Measurements from ENCODE around the gene CCDC8. TPM values are rescaled to one million over a fixed set of nuclear protein-coding genes. Genes with fewer than 3 reads are reported as not detected.
"Not testable (repeated sequence)": the region's sequence is repeated elsewhere in the genome, so short reads cannot be mapped to it uniquely, and the experiment has no call there.

The CCDC8 gene
- total RNA-seq, 1 experiment from 2014 or later: not detected

GRCh38 chr19:46406976-46407375, 6.4 kb downstream of the CCDC8 start:
- BruUV-seq (replicated peaks): no TSS peak
- ChIA-PET CTCF (interaction anchor here (3.8 kb wide), 1 partner anchor 12 kb away, joined by 18 read pairs; no protein-coding TSS in a partner anchor), POLR2A (interaction anchor here (0.6 to 1.5 kb wide), 2 partner anchors 12 to 76 kb away, joined by 3 read pairs; no protein-coding TSS in a partner anchor)
- H3K27ac Mint-ChIP-seq (ENCODE audit: low read depth, unreplicated experiment): no peak overlapping the region
- H3K27me3 Mint-ChIP-seq (ENCODE audit: insufficient read depth, unreplicated experiment): no peaks in the 10 kb centered on the region
- peaks cover 5% of the 10 kb centered on the region for H3K4me1 Mint-ChIP-seq (ENCODE audit: insufficient read depth, unreplicated experiment)
- TF ChIP-seq, protein P1, sequence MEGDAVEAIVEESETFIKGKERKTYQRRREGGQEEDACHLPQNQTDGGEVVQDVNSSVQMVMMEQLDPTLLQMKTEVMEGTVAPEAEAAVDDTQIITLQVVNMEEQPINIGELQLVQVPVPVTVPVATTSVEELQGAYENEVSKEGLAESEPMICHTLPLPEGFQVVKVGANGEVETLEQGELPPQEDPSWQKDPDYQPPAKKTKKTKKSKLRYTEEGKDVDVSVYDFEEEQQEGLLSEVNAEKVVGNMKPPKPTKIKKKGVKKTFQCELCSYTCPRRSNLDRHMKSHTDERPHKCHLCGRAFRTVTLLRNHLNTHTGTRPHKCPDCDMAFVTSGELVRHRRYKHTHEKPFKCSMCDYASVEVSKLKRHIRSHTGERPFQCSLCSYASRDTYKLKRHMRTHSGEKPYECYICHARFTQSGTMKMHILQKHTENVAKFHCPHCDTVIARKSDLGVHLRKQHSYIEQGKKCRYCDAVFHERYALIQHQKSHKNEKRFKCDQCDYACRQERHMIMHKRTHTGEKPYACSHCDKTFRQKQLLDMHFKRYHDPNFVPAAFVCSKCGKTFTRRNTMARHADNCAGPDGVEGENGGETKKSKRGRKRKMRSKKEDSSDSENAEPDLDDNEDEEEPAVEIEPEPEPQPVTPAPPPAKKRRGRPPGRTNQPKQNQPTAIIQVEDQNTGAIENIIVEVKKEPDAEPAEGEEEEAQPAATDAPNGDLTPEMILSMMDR (IDR thresholded peaks at IDR 0.05; ENCODE audit: unreplicated experiment): no peak
- H3K9me3 Mint-ChIP-seq (ENCODE audit: unreplicated experiment): no peaks in the 10 kb centered on the region
- DNase-seq (ENCODE audit: unreplicated experiment): no peak
- intact Hi-C loops (cut with micrococcal nuclease): no loop called here
- H3K4me3 Mint-ChIP-seq (ENCODE audit: unreplicated experiment): no peak overlapping the region
- H3K36me3 Mint-ChIP-seq (ENCODE audit: insufficient read depth, unreplicated experiment): no peaks in the 10 kb centered on the region

GRCh38 chr19:46404753-46405468, 8.5 kb downstream of the CCDC8 start:
- ChIA-PET CTCF (interaction anchor here (0.6 to 3.8 kb wide), 4 partner anchors 10 to 95 kb away, joined by 3 to 18 read pairs (median 4); no protein-coding TSS in a partner anchor), POLR2A (no interaction called here)
- TF ChIP-seq, protein P1 (IDR thresholded peaks at IDR 0.05; ENCODE audit: unreplicated experiment): no peak
- Mint-ChIP-seq H3K4me3 (ENCODE audit: unreplicated experiment) (no peak overlapping the region), H3K27me3 (ENCODE audit: insufficient read depth, unreplicated experiment) (no peaks in the 10 kb centered on the region), H3K9me3 (ENCODE audit: unreplicated experiment) (no peaks in the 10 kb centered on the region), H3K36me3 (ENCODE audit: insufficient read depth, unreplicated experiment) (no peaks in the 10 kb centered on the region), H3K4me1 (ENCODE audit: insufficient read depth, unreplicated experiment) (peaks cover 5% of the 10 kb centered on the region), H3K27ac (ENCODE audit: low read depth, unreplicated experiment) (no peak overlapping the region)
- intact Hi-C loops (cut with micrococcal nuclease): no loop called here
- no peak for DNase-seq (ENCODE audit: unreplicated experiment)
- BruUV-seq (replicated peaks): no TSS peak

DNA sequence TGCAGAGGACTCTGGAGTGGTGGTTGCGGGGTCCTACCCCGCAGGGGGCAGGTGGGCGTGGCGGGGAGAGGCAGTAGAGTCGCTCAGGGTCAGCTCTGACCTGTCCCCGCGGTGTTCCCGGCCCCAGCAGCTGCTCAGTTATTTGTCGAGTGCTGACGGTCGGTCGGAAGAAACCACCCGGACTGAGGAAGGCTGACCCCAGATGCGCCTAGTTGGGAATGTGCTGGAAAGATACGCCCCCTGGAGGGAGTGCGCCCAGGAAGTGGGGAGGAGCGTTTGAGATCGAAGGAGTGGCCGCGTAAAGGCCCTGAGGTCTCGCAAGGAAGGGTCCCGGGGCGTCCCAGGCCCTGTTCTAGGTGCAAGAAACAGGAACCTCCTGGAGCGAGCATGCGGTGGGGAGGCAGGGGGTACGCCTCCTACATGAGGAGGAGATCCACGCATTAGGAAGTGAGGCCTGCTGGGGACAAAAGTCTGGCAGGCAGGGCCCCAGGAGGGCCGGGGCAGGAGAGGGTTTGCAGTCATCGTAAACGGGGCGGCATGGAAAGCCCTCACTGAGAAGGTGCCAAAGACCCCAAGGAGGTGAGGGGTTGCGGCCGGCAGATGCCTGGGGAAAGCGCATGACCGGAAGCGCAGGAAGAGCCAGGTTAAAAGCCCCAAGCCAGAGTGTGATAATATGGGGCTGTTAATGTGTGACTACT, 9.2 kb downstream of the CCDC8 start:
- H3K27me3 Mint-ChIP-seq (ENCODE audit: insufficient read depth, unreplicated experiment): no peaks in the 10 kb centered on the region
- H3K27ac Mint-ChIP-seq (ENCODE audit: low read depth, unreplicated experiment): no peak overlapping the region
- no TSS peak for BruUV-seq (replicated peaks)
- TF ChIP-seq, protein P1 (IDR thresholded peaks at IDR 0.05; ENCODE audit: unreplicated experiment): no peak
- H3K4me1 Mint-ChIP-seq (ENCODE audit: insufficient read depth, unreplicated experiment): peaks cover 5% of the 10 kb centered on the region
- ChIA-PET CTCF (interaction anchor here (0.6 to 3.8 kb wide), 7 partner anchors 9 to 110 kb away, joined by 3 to 24 read pairs (median 3); no protein-coding TSS in a partner anchor), POLR2A (interaction anchor here (0.7 kb wide), 1 partner anchor 20 kb away, joined by 3 read pairs; no protein-coding TSS in a partner anchor)
- intact Hi-C loops (cut with micrococcal nuclease): no loop called here
- H3K4me3 Mint-ChIP-seq (ENCODE audit: unreplicated experiment): no peak overlapping the region
- H3K36me3 Mint-ChIP-seq (ENCODE audit: insufficient read depth, unreplicated experiment): no peaks in the 10 kb centered on the region
- DNase-seq (ENCODE audit: unreplicated experiment): no peak
- H3K9me3 Mint-ChIP-seq (ENCODE audit: unreplicated experiment): no peaks in the 10 kb centered on the region

DNA sequence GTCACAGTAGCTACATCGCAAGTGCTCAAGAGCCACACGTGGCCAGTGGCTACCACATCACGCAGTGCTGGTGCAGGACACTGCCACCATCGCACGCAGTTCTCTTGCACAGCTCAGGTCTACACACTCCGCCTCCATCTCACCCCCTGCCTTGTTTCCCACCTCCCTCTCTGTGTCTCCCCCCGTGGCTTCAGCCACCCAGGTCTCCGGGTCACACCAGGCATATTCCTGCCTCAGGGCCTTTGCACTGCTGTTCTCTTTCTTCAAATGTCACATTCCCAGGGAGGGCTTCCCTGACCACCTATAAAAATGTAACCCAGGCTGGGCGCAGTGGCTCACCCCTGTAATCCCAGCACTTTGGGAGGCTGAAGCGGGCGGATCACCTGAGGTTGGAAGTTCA, 10.6 kb downstream of the CCDC8 start:
- no TSS peak for BruUV-seq (replicated peaks)
- Mint-ChIP-seq H3K36me3 (ENCODE audit: insufficient read depth, unreplicated experiment) (no peaks in the 10 kb centered on the region), H3K4me1 (ENCODE audit: insufficient read depth, unreplicated experiment) (peaks cover 5% of the 10 kb centered on the region), H3K27ac (ENCODE audit: low read depth, unreplicated experiment) (no peak overlapping the region), H3K4me3 (ENCODE audit: unreplicated experiment) (no peak overlapping the region), H3K9me3 (ENCODE audit: unreplicated experiment) (no peaks in the 10 kb centered on the region), H3K27me3 (ENCODE audit: insufficient read depth, unreplicated experiment) (no peaks in the 10 kb centered on the region)
- intact Hi-C loops (cut with micrococcal nuclease): loop anchor here (1.0 kb wide), 1 partner anchor 86 kb away; no protein-coding TSS in a partner anchor
- TF ChIP-seq, protein P1 (IDR thresholded peaks at IDR 0.05; ENCODE audit: unreplicated experiment): no peak
- POLR2A ChIA-PET: interaction anchor here (0.6 to 0.7 kb wide), 2 partner anchors 14 to 214 kb away, joined by 3 read pairs; no protein-coding TSS in a partner anchor
- DNase-seq (ENCODE audit: unreplicated experiment): no peak
- CTCF ChIA-PET: interaction anchor here (0.6 to 3.1 kb wide), 19 partner anchors 9 to 199 kb away, joined by 3 to 24 read pairs (median 4); no protein-coding TSS in a partner anchor

GRCh38 chr19:46397801-46398479, 15.4 kb downstream of the CCDC8 start:
- CTCF ChIA-PET: interaction anchor here (0.6 to 1.3 kb wide), 9 partner anchors 8 to 336 kb away, joined by 3 to 7 read pairs (median 4); no protein-coding TSS in a partner anchor
- not testable (repeated sequence) for H3K9me3 Mint-ChIP-seq (ENCODE audit: unreplicated experiment)

More at GRCh38 chr19:46397801-46398479, 15.4 kb downstream of the CCDC8 start:
- BruUV-seq (replicated peaks); DNase-seq (ENCODE audit: unreplicated experiment); H3K27ac Mint-ChIP-seq (ENCODE audit: low read depth, unreplicated experiment); H3K4me3 Mint-ChIP-seq (ENCODE audit: unreplicated experiment); H3K27me3 Mint-ChIP-seq (ENCODE audit: insufficient read depth, unreplicated experiment); intact Hi-C loops (cut with micrococcal nuclease); POLR2A ChIA-PET; H3K4me1 Mint-ChIP-seq (ENCODE audit: insufficient read depth, unreplicated experiment): not testable (repeated sequence)
- peaks cover 13% of the 10 kb centered on the region for H3K36me3 Mint-ChIP-seq (ENCODE audit: insufficient read depth, unreplicated experiment)
